DOHH2 (cell line): ENCODE measurements around the gene SH3BP5L.

Source experiments
- H3F3A ChIP-seq: fragments of 200-600 bp; sonication (generic), shearing (Covaris generic); 2 replicates; pipeline ENCODE4 v1.6.0; 2016; ENCODE audit warnings: antibody characterized with exemption, mild to moderate bottlenecking; ENCODE audit not compliant: control insufficient read depth, insufficient read depth
- H3K27ac ChIP-seq: fragments of 200-600 bp; sonication (generic); 2 replicates; pipeline ENCODE4 v1.5.1; 2014; ENCODE audit warnings: low read depth, mild to moderate bottlenecking, low read length, moderate library complexity
- H3K27me3 ChIP-seq: fragments of 200-600 bp; sonication (generic); 2 replicates; pipeline ENCODE4 v1.6.1; 2014; ENCODE audit warnings: mild to moderate bottlenecking, low read length, mixed read lengths; ENCODE audit not compliant: control insufficient read depth
- H3K36me3 ChIP-seq: fragments of 200-600 bp; sonication (generic); 2 replicates; pipeline ENCODE4 v1.6.1; 2014; ENCODE audit warnings: mild to moderate bottlenecking, low read length, moderate library complexity, mixed read lengths; ENCODE audit not compliant: control insufficient read depth
- H3K4me1 ChIP-seq: fragments of 200-600 bp; sonication (generic); 2 replicates; pipeline ENCODE4 v1.6.1; 2014; ENCODE audit warnings: mild to moderate bottlenecking, low read length, mixed read lengths; ENCODE audit not compliant: control insufficient read depth
- H3K4me2 ChIP-seq: fragments of 200-600 bp; sonication (generic); 2 replicates; pipeline ENCODE4 v1.6.0; 2014; ENCODE audit warnings: mild to moderate bottlenecking, low read length, moderate library complexity
- H3K4me3 ChIP-seq: fragments of 200-600 bp; sonication (generic); 2 replicates; pipeline ENCODE4 v1.5.1; 2014; ENCODE audit warnings: mild to moderate bottlenecking, low read length, mixed read lengths
- H3K79me2 ChIP-seq: fragments of 200-600 bp; sonication (generic); 2 replicates; pipeline ENCODE4 v1.6.1; 2014; ENCODE audit warnings: mild to moderate bottlenecking, low read length, mixed read lengths; ENCODE audit not compliant: control insufficient read depth
- H3K9me2 ChIP-seq: fragments of 200-600 bp; sonication (generic); replicated peaks from 2 replicates; pipeline ENCODE4 v1.6.1; 2014; ENCODE audit warnings: mild to moderate bottlenecking, low read length, mixed read lengths; ENCODE audit not compliant: control insufficient read depth
- H3K9me3 ChIP-seq: fragments of 200-600 bp; sonication (generic); 2 replicates; pipeline ENCODE4 v1.6.1; 2014; ENCODE audit warnings: antibody characterized with exemption, low read length, mixed read lengths; ENCODE audit not compliant: control insufficient read depth, insufficient read depth
- H4K20me1 ChIP-seq: fragments of 200-600 bp; sonication (generic); 2 replicates; pipeline ENCODE4 v1.6.0; 2014; ENCODE audit warnings: low read depth, mild to moderate bottlenecking, antibody characterized with exemption, low read length, moderate library complexity; ENCODE audit not compliant: control insufficient read depth, insufficient read depth
- CTCF ChIP-seq: fragments of 200-600 bp; sonication (generic); IDR thresholded peaks from one replicate; pipeline ENCODE4 v1.5.1; 2014; ENCODE audit warnings: antibody characterized with exemption, mild to moderate bottlenecking, low read depth, low read length; ENCODE audit not compliant: poor library complexity, severe bottlenecking
- EZH2phosphoT487 ChIP-seq: fragments of 200-600 bp; sonication (generic); IDR thresholded peaks from 2 replicates; pipeline ENCODE4 v1.6.1; 2017; ENCODE audit warnings: borderline replicate concordance, mild to moderate bottlenecking, antibody characterized with exemption, low read length, moderate library complexity, mixed read lengths

SH3BP5L gene

GRCh38 chr1:248857201-248857600, 31.5 kb upstream of the SH3BP5L start:
- peak overlapping the region; percentile 85 for H3K4me2 ChIP-seq
- no peaks in the 10 kb centered on the region; the same call in 1 of the 2 replicates for H3F3A ChIP-seq
- H3K9me3 ChIP-seq: no peaks in the 10 kb centered on the region
- no peak overlapping the region for H3K27ac ChIP-seq
- no peaks in the 10 kb centered on the region for H3K9me2 ChIP-seq
- peak overlapping the region; percentile 87 for H3K4me3 ChIP-seq
- peaks cover 45% of the 10 kb centered on the region for H3K4me1 ChIP-seq
- H3K79me2 ChIP-seq: peaks cover 19% of the 10 kb centered on the region
- no peaks in the 10 kb centered on the region for H3K27me3 ChIP-seq
- H4K20me1 ChIP-seq: no peaks in the 10 kb centered on the region
- H3K36me3 ChIP-seq: peaks cover 43% of the 10 kb centered on the region
- TF ChIP-seq EZH2phosphoT487: no peak
- no peak for TF ChIP-seq CTCF

GRCh38 chr1:248856176-248856575, 30.5 kb upstream of the SH3BP5L start:
- no peak for TF ChIP-seq CTCF
- TF ChIP-seq EZH2phosphoT487: no peak
- Histone ChIP-seq H3K36me3 (peaks cover 53% of the 10 kb centered on the region), H3K9me2 (no peaks in the 10 kb centered on the region), H3K79me2 (peaks cover 19% of the 10 kb centered on the region), H3K4me2 (peak overlapping the region; percentile 85), H3K27ac (no peak overlapping the region), H3F3A (no peaks in the 10 kb centered on the region), H3K9me3 (no peaks in the 10 kb centered on the region), H3K4me1 (peaks cover 44% of the 10 kb centered on the region), H4K20me1 (no peaks in the 10 kb centered on the region), H3K4me3 (no peak overlapping the region), H3K27me3 (no peaks in the 10 kb centered on the region)

- TF ChIP-seq EZH2phosphoT487 (no peak), CTCF (no peak)
- H3K27me3 ChIP-seq: no peaks in the 10 kb centered on the region
- peaks cover 44% of the 10 kb centered on the region for H3K4me1 ChIP-seq
- no peak overlapping the region for H3K4me3 ChIP-seq
- no peaks in the 10 kb centered on the region for H4K20me1 ChIP-seq
- H3K9me2 ChIP-seq: no peaks in the 10 kb centered on the region
- no peak overlapping the region for H3K4me2 ChIP-seq
- H3F3A ChIP-seq: no peaks in the 10 kb centered on the region
- no peak overlapping the region for H3K27ac ChIP-seq
- peaks cover 58% of the 10 kb centered on the region for H3K36me3 ChIP-seq
- H3K9me3 ChIP-seq: no peaks in the 10 kb centered on the region
- peaks cover 19% of the 10 kb centered on the region for H3K79me2 ChIP-seq
These were observed 29.9 kb upstream of the SH3BP5L start for GRCh38 chr1:248855580-248855979.
